HG03066 (cell line): Measurements from ENCODE around the gene NFE2L2.
"Not testable (repeated sequence)": the region's sequence is repeated elsewhere in the genome, so short reads cannot be mapped to it uniquely, and the experiment has no call there.

ENCODE experiments used
- ATAC-seq: cut with Tn5 transposase; IDR thresholded peaks from one replicate; pipeline ENCODE4 v1.9.1; 2021; ENCODE audit warnings: low read depth; ENCODE audit not compliant: unreplicated experiment

The NFE2L2 gene

DNA sequence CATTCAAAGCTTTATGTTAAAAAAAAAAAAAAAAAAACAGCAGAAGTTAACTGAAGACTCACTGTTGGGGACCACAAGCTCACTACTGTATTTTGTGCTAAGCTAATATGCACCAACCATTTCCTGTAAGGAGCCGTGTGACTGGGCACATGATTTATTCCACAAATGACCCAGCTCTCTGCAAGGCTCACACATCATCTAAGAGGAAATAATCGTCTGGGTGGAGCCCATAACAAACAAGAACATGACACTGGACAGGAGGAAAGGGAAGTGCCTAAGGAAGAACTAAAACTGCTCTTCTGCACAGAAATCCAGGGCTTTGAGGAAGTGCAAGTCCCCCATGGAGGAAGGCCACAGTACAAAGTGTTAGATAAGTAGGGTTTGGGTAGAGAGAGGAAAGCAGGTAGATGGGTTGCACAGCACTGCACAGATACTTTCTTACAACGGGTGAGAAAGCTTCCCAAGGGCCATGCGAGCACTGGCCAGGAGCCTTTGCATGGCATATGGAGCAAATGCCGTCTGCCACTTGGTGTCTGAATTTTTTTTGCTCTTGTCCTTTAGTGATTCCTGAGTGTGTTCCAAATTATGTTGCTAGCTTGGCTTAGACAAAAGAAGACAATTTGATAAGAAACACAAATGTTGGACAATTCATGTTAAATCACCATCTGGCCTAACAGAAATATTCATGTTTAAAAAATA is 24.4 kb downstream of the NFE2L2 start:
- ATAC-seq: peak; percentile 60

DNA sequence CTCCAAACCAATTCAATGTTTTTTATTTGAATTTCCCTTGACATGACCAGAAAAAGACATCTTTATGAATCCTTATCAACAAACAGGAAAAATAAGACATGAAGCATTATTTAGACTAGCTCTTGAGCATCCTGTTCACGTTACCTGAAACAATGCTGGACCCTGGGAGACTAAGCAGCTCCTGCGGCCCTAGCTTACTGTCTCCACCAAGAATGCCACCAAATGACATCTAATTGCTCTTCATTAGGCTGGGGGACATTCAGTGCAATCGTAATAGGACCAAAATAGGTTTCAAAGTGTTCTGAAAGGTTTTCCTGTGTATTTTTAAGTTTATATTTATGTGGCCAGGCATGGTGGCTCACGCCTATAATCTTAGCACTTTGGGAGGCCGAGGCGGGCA is 25.5 kb downstream of the NFE2L2 start:
- no peak for ATAC-seq

- no peak for ATAC-seq
Observed at GRCh38 chr2:177237932-177238331, 26.6 kb downstream of the NFE2L2 start.

DNA sequence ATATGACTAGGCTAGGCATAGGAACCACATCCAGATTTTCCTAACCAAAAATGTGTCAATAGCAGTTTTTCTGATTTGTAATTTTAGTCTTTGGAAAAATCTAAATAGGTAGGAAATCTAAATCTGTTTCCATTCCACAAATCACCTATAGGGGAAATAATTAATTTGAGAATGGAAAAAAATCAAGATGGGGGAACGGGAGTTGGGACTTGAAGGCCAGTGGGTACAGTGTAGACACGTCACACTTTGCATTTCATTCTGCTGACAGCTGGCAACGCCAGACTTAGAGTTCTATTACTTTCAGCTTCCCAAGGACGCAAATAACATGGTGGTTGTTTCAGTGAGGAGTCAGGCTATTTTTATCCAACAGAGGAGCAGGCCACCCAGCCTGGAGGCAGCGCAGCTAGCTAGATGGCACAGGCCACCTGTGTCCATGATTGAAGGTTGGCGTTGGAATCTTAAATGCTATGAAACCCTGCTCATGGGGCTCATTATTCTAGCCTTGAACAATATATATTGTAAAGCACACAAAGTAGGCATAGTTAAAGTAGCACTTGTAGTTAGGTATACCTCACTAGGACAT is 28.6 kb downstream of the NFE2L2 start:
- ATAC-seq: no peak

DNA sequence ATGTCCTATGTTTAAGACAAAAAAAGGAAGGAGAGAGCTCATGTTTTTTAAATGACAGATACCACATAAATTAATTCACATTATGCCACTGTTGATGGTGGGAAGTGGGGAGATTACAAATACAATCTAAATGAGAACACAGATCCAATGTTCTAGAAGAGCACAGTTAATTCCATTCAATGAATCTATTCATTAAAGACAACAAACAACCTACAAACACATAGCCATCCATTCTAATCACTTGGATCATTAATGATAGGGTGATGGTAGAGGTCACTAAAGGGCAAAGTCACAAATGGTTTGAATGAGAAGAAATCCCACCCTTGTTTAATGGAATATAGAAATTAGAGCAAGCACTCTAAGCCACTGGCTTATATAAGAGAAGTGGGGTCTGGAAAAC is 30.3 kb downstream of the NFE2L2 start:
- ATAC-seq: no peak

- ATAC-seq: no peak
Observed at GRCh38 chr2:177232098-177232704, 32.3 kb downstream of the NFE2L2 start.

- no peak for ATAC-seq
Observed at GRCh38 chr2:177231270-177231669, 33.3 kb downstream of the NFE2L2 start.

- ATAC-seq: no peak
Observed at GRCh38 chr2:177229442-177230242, 34.9 kb downstream of the NFE2L2 start.

- ATAC-seq: no peak
Observed at GRCh38 chr2:177225965-177226360, 38.6 kb downstream of the NFE2L2 start.

DNA sequence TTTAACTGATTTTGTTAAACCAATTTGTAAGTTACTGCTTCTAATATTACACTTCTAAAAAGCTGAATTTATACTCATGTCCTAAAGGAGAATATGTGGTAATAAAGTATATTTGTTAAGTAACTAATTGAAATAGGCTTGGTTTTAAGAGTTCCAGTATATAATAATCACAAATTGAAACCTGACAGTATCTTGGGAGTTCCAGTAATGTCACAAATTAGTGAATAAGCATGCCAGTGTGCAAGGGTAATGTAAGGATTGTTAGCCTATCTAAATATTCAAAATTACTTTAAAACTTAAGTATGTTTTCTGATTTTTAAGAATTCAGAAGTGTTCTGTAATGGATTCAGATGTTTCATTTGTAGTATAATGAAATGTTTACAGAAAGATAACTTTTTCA is 41.1 kb downstream of the NFE2L2 start:
- ATAC-seq: not testable (repeated sequence)

DNA sequence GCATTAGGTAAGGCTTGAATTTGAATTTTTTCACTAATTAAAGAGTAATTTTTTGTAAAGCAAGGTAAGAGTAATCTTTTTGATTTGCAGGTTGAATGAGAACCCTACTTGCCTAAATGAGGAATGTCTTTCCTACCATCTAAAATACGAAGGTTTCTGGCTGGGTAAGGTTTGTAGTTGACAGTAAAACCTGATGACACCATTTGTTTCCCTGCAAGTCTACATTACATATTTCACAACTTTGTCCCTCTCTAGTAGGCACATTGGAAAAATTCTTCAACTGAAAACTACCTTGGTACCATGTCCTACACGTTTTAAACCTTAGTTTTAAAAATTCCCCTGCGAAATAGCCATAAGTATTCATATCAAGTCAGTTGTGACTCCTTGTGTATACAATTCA is 42.6 kb downstream of the NFE2L2 start:
- ATAC-seq: no peak

DNA sequence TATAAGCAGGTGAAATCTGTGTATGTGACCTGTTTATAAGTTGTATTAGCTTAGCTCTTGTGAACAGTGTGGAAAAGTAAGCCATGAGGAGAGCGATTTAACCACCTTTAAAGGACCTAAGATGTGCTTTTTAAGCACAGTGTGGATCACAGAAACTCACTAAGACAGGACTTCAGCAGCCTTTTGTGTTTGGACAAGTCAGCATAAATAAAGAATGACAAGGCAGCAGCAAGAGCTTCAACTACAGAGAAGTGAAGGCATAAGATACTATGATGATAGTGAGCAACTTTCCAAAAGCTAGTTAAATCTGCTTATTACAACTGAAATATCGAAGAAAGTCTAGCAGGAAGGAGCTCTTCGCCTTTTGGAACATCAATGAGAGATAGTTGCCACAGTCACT is 43.0 kb downstream of the NFE2L2 start:
- no peak for ATAC-seq

DNA sequence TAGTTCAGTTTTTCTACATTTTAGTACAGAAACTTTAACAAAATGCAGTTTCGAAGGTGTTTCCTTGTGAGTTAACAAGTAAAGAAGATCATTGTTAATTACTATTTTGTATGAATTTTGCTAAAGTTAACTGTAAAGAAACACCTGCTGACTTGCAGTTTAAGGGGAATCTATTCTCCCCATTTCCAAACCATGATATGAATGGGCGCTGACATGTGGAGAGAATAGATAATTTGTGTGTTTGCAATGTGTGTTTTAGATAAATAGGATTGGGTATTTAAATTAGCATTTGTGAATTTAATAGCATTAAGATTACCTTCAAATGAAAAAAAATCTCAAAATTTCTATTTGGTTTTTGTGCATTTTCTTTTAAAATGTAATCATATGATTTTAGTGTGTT is 44.7 kb downstream of the NFE2L2 start:
- ATAC-seq: not testable (repeated sequence)

DNA sequence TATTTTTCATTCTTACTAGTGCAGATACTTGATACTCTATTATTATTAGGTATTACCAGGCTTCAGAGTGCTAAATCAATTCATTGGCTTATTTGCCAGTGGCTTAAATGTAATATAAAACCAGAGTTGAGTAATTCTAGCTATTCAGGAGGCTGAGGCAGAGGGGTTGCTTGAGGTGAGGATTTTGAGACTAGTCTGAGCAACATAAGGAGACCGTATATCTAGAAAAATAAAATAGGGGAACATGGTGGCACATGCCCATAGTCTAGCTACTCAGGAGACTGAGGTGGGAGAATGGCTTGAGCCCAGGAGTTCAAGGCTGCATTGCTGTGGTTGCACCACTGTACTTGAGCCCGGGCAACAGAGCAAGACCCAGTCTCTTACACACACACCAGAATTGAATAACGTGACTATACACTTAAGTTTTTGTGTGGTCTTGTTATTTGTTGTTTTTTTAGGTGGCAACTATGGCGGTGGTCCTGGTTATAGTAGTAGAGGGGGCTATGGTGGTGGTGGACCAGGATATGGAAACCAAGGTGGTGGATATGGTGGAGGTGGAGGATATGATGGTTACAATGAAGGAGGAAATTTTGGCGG is 47.2 kb downstream of the NFE2L2 start:
- ATAC-seq: no peak

DNA sequence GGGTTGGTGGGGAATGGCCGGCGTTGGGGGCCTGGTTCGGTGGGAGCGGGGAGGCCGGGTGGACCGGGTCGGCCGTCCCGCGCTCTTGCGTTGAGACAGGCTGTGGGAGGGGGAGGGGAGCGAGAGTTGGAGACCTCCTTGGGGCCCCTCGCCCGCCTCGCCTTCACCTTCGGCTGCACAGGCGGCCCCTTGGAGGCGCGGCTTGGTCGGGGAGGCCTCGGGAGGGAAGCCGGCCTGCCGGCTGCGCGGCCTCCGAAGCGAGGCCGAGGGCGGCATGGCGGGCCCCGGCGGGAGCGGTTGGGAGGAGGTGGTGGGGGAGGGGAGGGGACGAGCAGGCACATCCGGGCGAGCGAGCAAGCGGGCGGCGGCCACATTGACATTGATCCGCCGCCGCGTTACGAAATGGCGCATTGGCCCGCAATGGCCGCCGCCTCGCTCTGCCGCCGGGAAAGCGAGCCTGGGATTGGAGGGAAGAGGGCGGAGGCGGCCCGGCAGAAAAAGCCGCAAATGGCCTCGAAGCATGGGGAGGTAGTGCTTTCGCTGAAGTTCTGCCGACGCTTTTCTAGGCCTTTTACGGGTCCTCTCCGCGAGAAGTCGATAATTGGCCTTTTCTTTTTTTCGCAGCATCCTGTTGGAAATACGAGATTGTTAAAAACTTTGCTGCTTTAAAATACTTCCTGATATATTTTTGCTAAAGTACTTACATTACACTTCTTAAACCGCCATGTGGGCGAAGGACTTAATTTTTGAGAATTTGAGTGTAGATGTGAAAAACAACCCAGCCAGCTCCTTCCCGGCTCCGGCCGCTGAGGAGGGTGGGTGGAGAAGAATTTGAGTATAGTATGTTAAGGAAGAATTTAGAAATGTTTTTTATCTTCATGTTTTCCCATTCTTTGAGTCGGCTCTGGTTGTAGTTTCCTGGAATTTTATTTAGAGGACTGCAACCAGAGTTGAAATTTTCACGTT is 51.4 kb downstream of the NFE2L2 start:
- peak; percentile 46 for ATAC-seq

- peak; percentile 83 for ATAC-seq
Observed at GRCh38 chr2:177212106-177212890, 52.2 kb downstream of the NFE2L2 start, which contains the start of gene HNRNPA3. Gene HNRNPA3 (plus strand): TSS chr2:177212794. CDS start chr2:177212800, 6 bp downstream.

DNA sequence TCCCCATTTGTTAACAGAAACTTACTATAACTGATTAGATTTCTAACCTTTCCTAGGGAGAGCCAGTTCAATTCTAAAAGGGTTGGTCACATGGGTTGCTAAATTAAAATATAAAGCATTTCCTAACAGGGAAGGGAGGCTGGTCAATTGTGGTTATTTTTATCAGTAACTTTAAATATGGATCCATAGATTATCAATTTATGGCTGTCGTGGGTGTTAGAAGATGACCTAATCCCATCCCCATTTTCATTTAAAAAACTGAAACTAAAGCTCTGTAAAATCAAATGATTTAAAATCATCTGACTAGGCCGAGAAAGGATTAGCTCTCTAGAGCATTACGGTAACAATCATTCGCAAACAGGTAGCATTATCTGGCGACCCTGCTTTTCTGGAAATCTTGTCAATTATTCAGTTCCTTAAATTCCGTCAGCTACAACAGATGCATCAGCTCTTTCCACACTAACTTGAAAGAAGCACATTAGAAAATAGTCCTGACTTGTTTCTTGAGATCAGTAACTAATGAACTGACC is 52.9 kb downstream of the NFE2L2 start:
- ATAC-seq: no peak

DNA sequence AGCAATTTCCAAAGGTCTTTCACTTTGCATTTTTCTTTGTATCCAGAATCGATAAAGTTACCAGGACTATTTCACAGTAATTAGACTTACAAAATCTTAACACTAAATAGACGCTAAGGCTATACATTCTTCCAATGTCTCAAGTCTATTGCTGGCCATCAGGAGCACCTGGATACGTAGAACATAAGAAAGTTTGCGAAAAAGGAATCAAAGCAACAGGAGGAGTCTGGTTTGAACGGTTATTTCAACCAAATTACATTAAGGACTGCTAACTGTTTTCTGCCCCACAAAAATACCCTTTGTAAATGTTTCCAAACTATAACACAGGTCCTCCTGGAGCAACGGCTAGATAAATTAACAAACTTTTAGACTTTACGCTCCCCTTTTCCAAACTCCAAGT is 53.4 kb downstream of the NFE2L2 start:
- ATAC-seq: no peak

- peak; percentile 71 for ATAC-seq
Observed at GRCh38 chr2:177207101-177207500, 57.4 kb downstream of the NFE2L2 start.
